ENCODE measurements around the gene SEMA3F. TPM values are rescaled to one million over a fixed set of nuclear protein-coding genes. Genes with fewer than 3 reads are reported as not detected.

Gene SEMA3F
- total and polyA plus RNA-seq, 2 donors (not counting 1 experiment from before 2014, with no cell fraction given), result 5.1 to 9.7 TPM

GRCh38 chr3:50130436-50130835 is 24.7 kb upstream of the SEMA3F start:
- Histone ChIP-seq H3K36me3 (ENCODE audit: control insufficient read depth, insufficient read depth, low read length) (no peaks in the 10 kb centered on the region), H2AFZ (ENCODE audit: low read length) (no peak overlapping the region), H3K79me2 (ENCODE audit: control insufficient read depth, insufficient read depth, low read length) (no peaks in the 10 kb centered on the region), H3K4me3 (replicated peaks in 1 of 4; ENCODE audit: control extremely low read depth in 1 of 4, insufficient read depth in 1 of 4, low read depth in 3 of 4, low read length in 4 of 4) (no peak overlapping the region), H4K20me1 (ENCODE audit: control insufficient read depth, extremely low read depth, insufficient read depth, low read length) (no peaks in the 10 kb centered on the region), H3K27me3 (ENCODE audit: control insufficient read depth, insufficient read depth, low read length) (no peaks in the 10 kb centered on the region), H3K4me2 (ENCODE audit: extremely low read depth, insufficient read depth, low read length) (no peak overlapping the region), H3K9ac (ENCODE audit: insufficient read depth, low read length) (no peak overlapping the region), H3K27ac (ENCODE audit: insufficient read depth, low read length) (no peak overlapping the region), H3K4me1 (ENCODE audit: control insufficient read depth, extremely low read depth, insufficient read depth, low read length) (peaks cover 10% of the 10 kb centered on the region), H3K9me3 (ENCODE audit: control insufficient read depth, insufficient read depth, low read depth, low read length) (no peaks in the 10 kb centered on the region)
- no peak for DNase-seq (ENCODE audit: low read depth in 2 of 2)
- TF ChIP-seq, protein P1, sequence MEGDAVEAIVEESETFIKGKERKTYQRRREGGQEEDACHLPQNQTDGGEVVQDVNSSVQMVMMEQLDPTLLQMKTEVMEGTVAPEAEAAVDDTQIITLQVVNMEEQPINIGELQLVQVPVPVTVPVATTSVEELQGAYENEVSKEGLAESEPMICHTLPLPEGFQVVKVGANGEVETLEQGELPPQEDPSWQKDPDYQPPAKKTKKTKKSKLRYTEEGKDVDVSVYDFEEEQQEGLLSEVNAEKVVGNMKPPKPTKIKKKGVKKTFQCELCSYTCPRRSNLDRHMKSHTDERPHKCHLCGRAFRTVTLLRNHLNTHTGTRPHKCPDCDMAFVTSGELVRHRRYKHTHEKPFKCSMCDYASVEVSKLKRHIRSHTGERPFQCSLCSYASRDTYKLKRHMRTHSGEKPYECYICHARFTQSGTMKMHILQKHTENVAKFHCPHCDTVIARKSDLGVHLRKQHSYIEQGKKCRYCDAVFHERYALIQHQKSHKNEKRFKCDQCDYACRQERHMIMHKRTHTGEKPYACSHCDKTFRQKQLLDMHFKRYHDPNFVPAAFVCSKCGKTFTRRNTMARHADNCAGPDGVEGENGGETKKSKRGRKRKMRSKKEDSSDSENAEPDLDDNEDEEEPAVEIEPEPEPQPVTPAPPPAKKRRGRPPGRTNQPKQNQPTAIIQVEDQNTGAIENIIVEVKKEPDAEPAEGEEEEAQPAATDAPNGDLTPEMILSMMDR (conservative IDR thresholded peaks at IDR 0.05 in 1 of 2, IDR thresholded peaks at IDR 0.05 in 1 of 2; ENCODE audit: low read depth in 1 of 2, low read length in 2 of 2), result no peak
- TF ChIP-seq EZH2 (IDR thresholded peaks at IDR 0.05; ENCODE audit: low read length, missing control alignments), result no peak

DNA sequence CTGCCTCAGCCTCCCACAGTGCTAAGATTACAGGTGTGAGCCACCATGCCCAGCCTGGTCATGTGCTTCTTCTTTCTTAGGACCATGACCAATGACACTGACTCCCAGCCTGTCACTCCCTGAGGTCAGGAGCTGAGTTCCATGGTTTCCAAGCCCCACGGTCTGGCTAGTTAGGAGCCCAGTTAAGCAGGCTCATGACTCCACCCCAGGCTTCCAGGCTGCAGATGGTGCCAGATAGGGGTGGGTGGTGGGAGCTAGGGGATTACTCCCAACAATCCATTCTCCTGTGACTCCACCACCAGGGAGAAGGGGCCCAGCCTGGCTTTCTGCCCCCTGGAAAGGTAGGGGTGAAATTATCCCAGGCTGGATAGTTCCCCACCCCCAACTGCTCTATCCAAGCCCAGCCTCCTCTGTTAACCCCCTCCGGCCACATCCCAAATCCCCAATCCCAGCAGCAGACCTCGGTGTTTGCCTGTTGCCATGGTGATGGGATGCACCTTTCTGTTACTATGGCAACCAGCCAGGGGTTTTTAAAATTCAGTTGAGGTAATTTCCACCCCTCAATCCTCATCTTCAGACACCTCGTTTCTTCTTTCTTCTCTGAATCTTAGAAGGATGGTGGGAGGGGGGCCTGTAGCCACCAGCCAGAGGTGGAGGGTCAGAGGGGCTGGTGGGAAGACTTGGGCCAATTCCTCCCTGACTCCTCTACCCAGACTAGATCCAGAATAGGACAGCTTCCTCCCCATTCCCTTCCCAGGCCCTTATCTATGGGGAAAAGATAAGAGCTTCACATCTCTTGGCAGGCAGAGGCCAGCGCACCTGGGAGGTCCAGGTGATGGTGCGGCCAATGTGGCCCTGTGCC is 22.5 kb upstream of the SEMA3F start:
- DNase-seq (ENCODE audit: low read depth in 2 of 2), result no peak

GRCh38 chr3:50133283-50133615 is 21.9 kb upstream of the SEMA3F start:
- Histone ChIP-seq H3K36me3 (ENCODE audit: control insufficient read depth, insufficient read depth, low read length) (no peaks in the 10 kb centered on the region), H3K9ac (ENCODE audit: insufficient read depth, low read length) (no peak overlapping the region), H3K4me3 (replicated peaks in 1 of 4; ENCODE audit: control extremely low read depth in 1 of 4, insufficient read depth in 1 of 4, low read depth in 3 of 4, low read length in 4 of 4) (no peak overlapping the region), H4K20me1 (ENCODE audit: control insufficient read depth, extremely low read depth, insufficient read depth, low read length) (no peaks in the 10 kb centered on the region), H3K4me1 (ENCODE audit: control insufficient read depth, extremely low read depth, insufficient read depth, low read length) (peaks cover 5% of the 10 kb centered on the region), H3K27ac (ENCODE audit: insufficient read depth, low read length) (no peak overlapping the region), H3K9me3 (ENCODE audit: control insufficient read depth, insufficient read depth, low read depth, low read length) (no peaks in the 10 kb centered on the region), H2AFZ (ENCODE audit: low read length) (no peak overlapping the region), H3K27me3 (ENCODE audit: control insufficient read depth, insufficient read depth, low read length) (no peaks in the 10 kb centered on the region), H3K4me2 (ENCODE audit: extremely low read depth, insufficient read depth, low read length) (no peak overlapping the region), H3K79me2 (ENCODE audit: control insufficient read depth, insufficient read depth, low read length) (no peaks in the 10 kb centered on the region)
- no peak for TF ChIP-seq EZH2 (IDR thresholded peaks at IDR 0.05; ENCODE audit: low read length, missing control alignments)
- TF ChIP-seq, protein P1 (conservative IDR thresholded peaks at IDR 0.05 in 1 of 2, IDR thresholded peaks at IDR 0.05 in 1 of 2; ENCODE audit: low read depth in 1 of 2, low read length in 2 of 2), result no peak
- no peak for DNase-seq (ENCODE audit: low read depth in 2 of 2)

More for the DNA sequence above, 22.5 kb upstream of the SEMA3F start:
- H3K4me3 ChIP-seq (replicated peaks in 1 of 4; ENCODE audit: control extremely low read depth in 1 of 4, insufficient read depth in 1 of 4, low read depth in 3 of 4, low read length in 4 of 4), result no peak overlapping the region
- H2AFZ ChIP-seq (ENCODE audit: low read length), result no peak overlapping the region
- no peak for TF ChIP-seq EZH2 (IDR thresholded peaks at IDR 0.05; ENCODE audit: low read length, missing control alignments)
- TF ChIP-seq, protein P1 (conservative IDR thresholded peaks at IDR 0.05 in 1 of 2, IDR thresholded peaks at IDR 0.05 in 1 of 2; ENCODE audit: low read depth in 1 of 2, low read length in 2 of 2), result no peak
- no peak overlapping the region for H3K27ac ChIP-seq (ENCODE audit: insufficient read depth, low read length)
- H3K4me2 ChIP-seq (ENCODE audit: extremely low read depth, insufficient read depth, low read length), result no peak overlapping the region
- no peak overlapping the region for H3K9ac ChIP-seq (ENCODE audit: insufficient read depth, low read length)
- H3K36me3 ChIP-seq (ENCODE audit: control insufficient read depth, insufficient read depth, low read length), result no peaks in the 10 kb centered on the region
- H3K27me3 ChIP-seq (ENCODE audit: control insufficient read depth, insufficient read depth, low read length), result no peaks in the 10 kb centered on the region
- no peaks in the 10 kb centered on the region for H3K9me3 ChIP-seq (ENCODE audit: control insufficient read depth, insufficient read depth, low read depth, low read length)
- no peaks in the 10 kb centered on the region for H3K4me1 ChIP-seq (ENCODE audit: control insufficient read depth, extremely low read depth, insufficient read depth, low read length)
- H4K20me1 ChIP-seq (ENCODE audit: control insufficient read depth, extremely low read depth, insufficient read depth, low read length), result no peaks in the 10 kb centered on the region
- H3K79me2 ChIP-seq (ENCODE audit: control insufficient read depth, insufficient read depth, low read length), result no peaks in the 10 kb centered on the region

Measured in fibroblast of lung (primary cell).